Measurements from ENCODE around the gene C2orf78. TPM values are rescaled to one million over a fixed set of nuclear protein-coding genes. Genes with fewer than 3 reads are reported as not detected.
"Not testable (repeated sequence)": the region's sequence is repeated elsewhere in the genome, so short reads cannot be mapped to it uniquely, and the experiment has no call there.

C2orf78 gene
- total RNA-seq (not detected), polyA plus RNA-seq (not detected)

- DNase-seq; H3K36me3 ChIP-seq (ENCODE audit: control insufficient read depth, insufficient read depth, low read length); H3K27me3 ChIP-seq (ENCODE audit: control insufficient read depth, insufficient read depth, low read length); ATAC-seq (ENCODE audit: low read depth in 2 of 2); H3K4me3 ChIP-seq (ENCODE audit: low read depth, low read length); H3K9me3 Mint-ChIP-seq; H3K9me3 ChIP-seq (ENCODE audit: control insufficient read depth in 2 of 2, low read length in 2 of 2); H3K4me3 Mint-ChIP-seq; H3K36me3 Mint-ChIP-seq; H3K27ac ChIP-seq (ENCODE audit: insufficient read depth, low read length, poor library complexity, severe bottlenecking): not testable (repeated sequence)
- H3K27me3 Mint-ChIP-seq: peaks cover 13% of the 10 kb centered on the region
- peaks cover 18% of the 10 kb centered on the region for H3K4me1 ChIP-seq (ENCODE audit: control insufficient read depth, insufficient read depth, low read length, poor library complexity, severe bottlenecking)
- H3K27ac Mint-ChIP-seq: peak within 1 kb of the TSS in 1 of 3 donors; percentile 12
- H3K4me1 Mint-ChIP-seq: peaks cover 0 to 17% (median 8%) of the 10 kb centered on the region in 4 donors
These were observed at the start of gene C2orf78 for GRCh38 chr2:73783883-73784282. TSS of gene C2orf78 (plus strand) at chr2:73784183. CDS start at chr2:73784310, 127 bp downstream.

GRCh38 chr2:73736378-73736777 lies 47.6 kb upstream of the C2orf78 start:
- H3K36me3 Mint-ChIP-seq: peaks cover 15% of the 10 kb centered on the region
- peaks cover 6 to 24% (median 18%) of the 10 kb centered on the region in 4 donors for H3K4me1 Mint-ChIP-seq
- DNase-seq (no peak), ATAC-seq (ENCODE audit: low read depth in 2 of 2) (no peak)
- Histone ChIP-seq H3K4me1 (ENCODE audit: control insufficient read depth, insufficient read depth, low read length, poor library complexity, severe bottlenecking) (peaks cover 17% of the 10 kb centered on the region), H3K4me3 (ENCODE audit: low read depth, low read length) (peak overlapping the region; percentile 88), H3K36me3 (ENCODE audit: control insufficient read depth, insufficient read depth, low read length) (peaks cover 23% of the 10 kb centered on the region), H3K27me3 (ENCODE audit: control insufficient read depth, insufficient read depth, low read length) (no peaks in the 10 kb centered on the region), H3K27ac (ENCODE audit: insufficient read depth, low read length, poor library complexity, severe bottlenecking) (no peak overlapping the region), H3K9me3 (ENCODE audit: control insufficient read depth in 2 of 2, low read length in 2 of 2) (no peaks in the 10 kb centered on the region)
- H3K9me3 Mint-ChIP-seq: peaks cover 0 to 5% (median 0%) of the 10 kb centered on the region in 7 donors
- H3K27me3 Mint-ChIP-seq: no peaks in the 10 kb centered on the region
- H3K27ac Mint-ChIP-seq: peak overlapping the region; percentile 84 to 96 (median 95)
- H3K4me3 Mint-ChIP-seq: peak overlapping the region; percentile 94 to 99 (median 96)

- H3K4me3 Mint-ChIP-seq: peak within 1 kb of the TSS; percentile 94 to 99 (median 96)
- H3K9me3 ChIP-seq (ENCODE audit: control insufficient read depth in 2 of 2, low read length in 2 of 2): no peaks in the 10 kb centered on the region
- peaks cover 18% of the 10 kb centered on the region for H3K36me3 Mint-ChIP-seq
- H3K4me1 ChIP-seq (ENCODE audit: control insufficient read depth, insufficient read depth, low read length, poor library complexity, severe bottlenecking): peaks cover 17% of the 10 kb centered on the region
- ATAC-seq (ENCODE audit: low read depth in 2 of 2): peak; percentile 98
- H3K36me3 ChIP-seq (ENCODE audit: control insufficient read depth, insufficient read depth, low read length): peaks cover 23% of the 10 kb centered on the region
- H3K27ac ChIP-seq (ENCODE audit: insufficient read depth, low read length, poor library complexity, severe bottlenecking): peak within 1 kb of the TSS; percentile 75
- H3K27ac Mint-ChIP-seq: peak within 1 kb of the TSS; percentile 84 to 96 (median 95)
- peaks cover 6 to 24% (median 18%) of the 10 kb centered on the region in 4 donors for H3K4me1 Mint-ChIP-seq
- peak; percentile 90 to 99 (median 94) for DNase-seq
- no peaks in the 10 kb centered on the region for H3K27me3 ChIP-seq (ENCODE audit: control insufficient read depth, insufficient read depth, low read length)
- peaks cover 0 to 5% (median 0%) of the 10 kb centered on the region in 7 donors for H3K9me3 Mint-ChIP-seq
- H3K4me3 ChIP-seq (ENCODE audit: low read depth, low read length): peak within 1 kb of the TSS; percentile 88
- no peaks in the 10 kb centered on the region for H3K27me3 Mint-ChIP-seq
These were observed 46.9 kb upstream of the C2orf78 start, which contains the start of gene TPRKB for GRCh38 chr2:73736855-73737779. TSS of gene TPRKB (minus strand) at chr2:73737345. CDS start at chr2:73734569, 2,776 bp downstream.

- peaks cover 6 to 23% (median 14%) of the 10 kb centered on the region in 4 donors for H3K4me1 Mint-ChIP-seq
- DNase-seq (no peak), ATAC-seq (ENCODE audit: low read depth in 2 of 2) (no peak)
- no peak overlapping the region for H3K4me3 ChIP-seq (ENCODE audit: low read depth, low read length)
- peaks cover 19% of the 10 kb centered on the region for H3K36me3 Mint-ChIP-seq
- no peaks in the 10 kb centered on the region for H3K27me3 Mint-ChIP-seq
- H3K27ac Mint-ChIP-seq: no peak overlapping the region
- H3K4me3 Mint-ChIP-seq: peak overlapping the region in 3 of 4 donors; percentile 8 to 60 (median 28)
- peaks cover 17% of the 10 kb centered on the region for H3K4me1 ChIP-seq (ENCODE audit: control insufficient read depth, insufficient read depth, low read length, poor library complexity, severe bottlenecking)
- no peaks in the 10 kb centered on the region for H3K27me3 ChIP-seq (ENCODE audit: control insufficient read depth, insufficient read depth, low read length)
- H3K27ac ChIP-seq (ENCODE audit: insufficient read depth, low read length, poor library complexity, severe bottlenecking): no peak overlapping the region
- peaks cover 0 to 5% (median 0%) of the 10 kb centered on the region in 7 donors for H3K9me3 Mint-ChIP-seq
- no peaks in the 10 kb centered on the region for H3K9me3 ChIP-seq (ENCODE audit: control insufficient read depth in 2 of 2, low read length in 2 of 2)
- H3K36me3 ChIP-seq (ENCODE audit: control insufficient read depth, insufficient read depth, low read length): peaks cover 12% of the 10 kb centered on the region
These were observed 44.9 kb upstream of the C2orf78 start for GRCh38 chr2:73739101-73739500.

- Histone ChIP-seq H3K4me1 (ENCODE audit: control insufficient read depth, insufficient read depth, low read length, poor library complexity, severe bottlenecking) (peaks cover 14% of the 10 kb centered on the region), H3K36me3 (ENCODE audit: control insufficient read depth, insufficient read depth, low read length) (peaks cover 21% of the 10 kb centered on the region), H3K9me3 (ENCODE audit: control insufficient read depth in 2 of 2, low read length in 2 of 2) (no peaks in the 10 kb centered on the region), H3K4me3 (ENCODE audit: low read depth, low read length) (no peak overlapping the region), H3K27me3 (ENCODE audit: control insufficient read depth, insufficient read depth, low read length) (no peaks in the 10 kb centered on the region), H3K27ac (ENCODE audit: insufficient read depth, low read length, poor library complexity, severe bottlenecking) (no peak overlapping the region)
- Mint-ChIP-seq H3K4me3 (no peak overlapping the region), H3K36me3 (peaks cover 32% of the 10 kb centered on the region), H3K4me1 (peaks cover 6 to 20% (median 14%) of the 10 kb centered on the region in 4 donors), H3K9me3 (peaks cover 0 to 8% (median 0%) of the 10 kb centered on the region in 7 donors), H3K27me3 (no peaks in the 10 kb centered on the region), H3K27ac (no peak overlapping the region)
- DNase-seq: no peak
- ATAC-seq (ENCODE audit: low read depth in 2 of 2): no peak
These were observed 43.2 kb upstream of the C2orf78 start for GRCh38 chr2:73740767-73741166.

GRCh38 chr2:73746015-73746876 lies 37.7 kb upstream of the C2orf78 start:
- Histone ChIP-seq H3K9me3 (ENCODE audit: control insufficient read depth in 2 of 2, low read length in 2 of 2) (no peaks in the 10 kb centered on the region), H3K27me3 (ENCODE audit: control insufficient read depth, insufficient read depth, low read length) (no peaks in the 10 kb centered on the region), H3K27ac (ENCODE audit: insufficient read depth, low read length, poor library complexity, severe bottlenecking) (no peak overlapping the region), H3K4me1 (ENCODE audit: control insufficient read depth, insufficient read depth, low read length, poor library complexity, severe bottlenecking) (no peaks in the 10 kb centered on the region), H3K4me3 (ENCODE audit: low read depth, low read length) (no peak overlapping the region), H3K36me3 (ENCODE audit: control insufficient read depth, insufficient read depth, low read length) (peaks cover 46% of the 10 kb centered on the region)
- Mint-ChIP-seq H3K4me3 (no peak overlapping the region), H3K4me1 (peaks cover 0 to 4% (median 2%) of the 10 kb centered on the region in 4 donors), H3K36me3 (peaks cover 55% of the 10 kb centered on the region), H3K27ac (no peak overlapping the region), H3K9me3 (peaks cover 0 to 3% (median 0%) of the 10 kb centered on the region in 7 donors), H3K27me3 (no peaks in the 10 kb centered on the region)
- ATAC-seq (ENCODE audit: low read depth in 2 of 2): no peak
- DNase-seq: no peak

- Mint-ChIP-seq H3K4me1 (peaks cover 0 to 4% (median 2%) of the 10 kb centered on the region in 4 donors), H3K36me3 (peaks cover 51% of the 10 kb centered on the region), H3K27me3 (no peaks in the 10 kb centered on the region), H3K9me3 (peaks cover 0 to 3% (median 0%) of the 10 kb centered on the region in 7 donors), H3K4me3 (no peak overlapping the region), H3K27ac (no peak overlapping the region)
- ATAC-seq (ENCODE audit: low read depth in 2 of 2): no peak
- Histone ChIP-seq H3K9me3 (ENCODE audit: control insufficient read depth in 2 of 2, low read length in 2 of 2) (no peaks in the 10 kb centered on the region), H3K27ac (ENCODE audit: insufficient read depth, low read length, poor library complexity, severe bottlenecking) (no peak overlapping the region), H3K4me3 (ENCODE audit: low read depth, low read length) (no peak overlapping the region), H3K27me3 (ENCODE audit: control insufficient read depth, insufficient read depth, low read length) (no peaks in the 10 kb centered on the region), H3K36me3 (ENCODE audit: control insufficient read depth, insufficient read depth, low read length) (peaks cover 43% of the 10 kb centered on the region), H3K4me1 (ENCODE audit: control insufficient read depth, insufficient read depth, low read length, poor library complexity, severe bottlenecking) (no peaks in the 10 kb centered on the region)
- DNase-seq: no peak
These were observed 37.1 kb upstream of the C2orf78 start for GRCh38 chr2:73746877-73747208.

All from CD4-positive, CD25-positive, alpha-beta regulatory T cell (primary cell).